Measurements from ENCODE around the gene CPNE2. TPM values are rescaled to one million over a fixed set of nuclear protein-coding genes. Genes with fewer than 3 reads are reported as not detected.

Gene CPNE2
- total RNA-seq, 1 experiment from 2014 or later = 14.5 TPM

DNA sequence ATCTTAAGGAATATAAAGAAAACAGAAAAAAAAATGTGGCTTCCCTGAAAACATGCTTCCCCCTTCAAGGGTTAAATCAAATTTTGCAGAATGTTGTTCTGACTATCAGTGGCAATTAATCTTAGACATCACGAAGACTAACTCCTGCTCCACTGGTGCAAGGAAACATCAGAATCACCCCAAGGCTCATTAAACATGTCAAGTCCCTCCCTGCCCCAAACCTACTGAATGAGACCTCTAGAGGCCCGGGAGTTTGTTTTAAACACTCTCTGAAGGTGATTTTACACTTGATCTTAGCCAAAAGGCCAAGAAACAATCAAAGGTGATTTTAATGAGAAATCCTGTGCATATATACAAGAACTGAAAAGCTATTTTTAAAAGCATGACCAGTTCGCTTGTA is 75.2 kb downstream of the CPNE2 start:
- H2AFZ ChIP-seq (ENCODE audit: low read length) = no peak overlapping the region
- ChIA-PET POLR2A (ENCODE audit: unreplicated experiment) (no interaction called here), CTCF (no interaction called here)
- intact Hi-C loops (cut with micrococcal nuclease) = loop anchor here (5.0 kb wide), 1 partner anchor 220 kb away; no protein-coding TSS in a partner anchor
- H3K9me2 ChIP-seq (replicated peaks; ENCODE audit: low read length) = no peaks in the 10 kb centered on the region
- H3K79me2 ChIP-seq (ENCODE audit: low read length) = no peaks in the 10 kb centered on the region
- TF ChIP-seq, protein P1, sequence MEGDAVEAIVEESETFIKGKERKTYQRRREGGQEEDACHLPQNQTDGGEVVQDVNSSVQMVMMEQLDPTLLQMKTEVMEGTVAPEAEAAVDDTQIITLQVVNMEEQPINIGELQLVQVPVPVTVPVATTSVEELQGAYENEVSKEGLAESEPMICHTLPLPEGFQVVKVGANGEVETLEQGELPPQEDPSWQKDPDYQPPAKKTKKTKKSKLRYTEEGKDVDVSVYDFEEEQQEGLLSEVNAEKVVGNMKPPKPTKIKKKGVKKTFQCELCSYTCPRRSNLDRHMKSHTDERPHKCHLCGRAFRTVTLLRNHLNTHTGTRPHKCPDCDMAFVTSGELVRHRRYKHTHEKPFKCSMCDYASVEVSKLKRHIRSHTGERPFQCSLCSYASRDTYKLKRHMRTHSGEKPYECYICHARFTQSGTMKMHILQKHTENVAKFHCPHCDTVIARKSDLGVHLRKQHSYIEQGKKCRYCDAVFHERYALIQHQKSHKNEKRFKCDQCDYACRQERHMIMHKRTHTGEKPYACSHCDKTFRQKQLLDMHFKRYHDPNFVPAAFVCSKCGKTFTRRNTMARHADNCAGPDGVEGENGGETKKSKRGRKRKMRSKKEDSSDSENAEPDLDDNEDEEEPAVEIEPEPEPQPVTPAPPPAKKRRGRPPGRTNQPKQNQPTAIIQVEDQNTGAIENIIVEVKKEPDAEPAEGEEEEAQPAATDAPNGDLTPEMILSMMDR (conservative IDR thresholded peaks at IDR 0.05; ENCODE audit: low read depth, low read length) = no peak
- no peak for TF ChIP-seq EZH2 (IDR thresholded peaks at IDR 0.05; ENCODE audit: low read length, unreplicated experiment)
- TF ChIP-seq EZH2phosphoT487 (IDR thresholded peaks at IDR 0.05; ENCODE audit: borderline replicate concordance, low read length) = no peak
- H3K4me1 ChIP-seq (ENCODE audit: insufficient read depth, low read length) = no peaks in the 10 kb centered on the region
- no TSS peak for BruUV-seq (replicated peaks)
- DNase-seq (no peak), ATAC-seq (no peak)
- H3K27ac ChIP-seq (ENCODE audit: low read length) = no peak overlapping the region
- no peaks in the 10 kb centered on the region for H3K9me3 ChIP-seq (ENCODE audit: low read length)
- no peak overlapping the region for H3K4me2 ChIP-seq (ENCODE audit: low read length)
- no peaks in the 10 kb centered on the region for H4K20me1 ChIP-seq (ENCODE audit: low read length)
- H3F3A ChIP-seq (ENCODE audit: low read length, unreplicated experiment) = no peaks in the 10 kb centered on the region
- H3K4me3 ChIP-seq (ENCODE audit: low read length) = no peak overlapping the region
- H3K27me3 ChIP-seq (ENCODE audit: low read length) = no peaks in the 10 kb centered on the region
- H3K9ac ChIP-seq (ENCODE audit: low read length) = no peak overlapping the region
- H3K36me3 ChIP-seq (ENCODE audit: low read depth, low read length) = peaks cover 19% of the 10 kb centered on the region

DNA sequence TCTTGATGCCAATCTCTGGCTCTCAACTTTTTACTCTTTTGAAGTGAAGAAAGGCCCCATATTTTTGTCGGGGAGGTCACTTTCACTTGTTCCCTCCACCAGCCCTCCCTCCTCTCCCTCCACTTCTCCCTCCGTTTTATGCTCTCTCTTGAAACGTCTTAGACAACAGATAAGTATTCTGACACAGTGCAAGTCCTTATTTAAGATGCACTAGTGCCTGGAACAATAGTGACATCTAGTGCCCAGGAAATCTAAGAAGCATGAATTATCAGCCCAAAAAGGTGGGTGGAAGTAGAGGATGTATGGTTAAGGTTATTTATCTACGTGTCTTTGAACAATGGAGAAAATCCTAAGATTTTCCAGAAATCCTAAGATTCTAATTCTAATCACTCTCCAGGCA is 75.6 kb downstream of the CPNE2 start:
- Histone ChIP-seq H3K4me1 (ENCODE audit: insufficient read depth, low read length) (no peaks in the 10 kb centered on the region), H3F3A (ENCODE audit: low read length, unreplicated experiment) (no peaks in the 10 kb centered on the region), H4K20me1 (ENCODE audit: low read length) (no peaks in the 10 kb centered on the region), H3K27ac (ENCODE audit: low read length) (no peak overlapping the region), H3K79me2 (ENCODE audit: low read length) (no peaks in the 10 kb centered on the region), H3K36me3 (ENCODE audit: low read depth, low read length) (peaks cover 19% of the 10 kb centered on the region), H2AFZ (ENCODE audit: low read length) (no peak overlapping the region), H3K4me2 (ENCODE audit: low read length) (no peak overlapping the region), H3K9me2 (replicated peaks; ENCODE audit: low read length) (no peaks in the 10 kb centered on the region), H3K27me3 (ENCODE audit: low read length) (no peaks in the 10 kb centered on the region), H3K4me3 (ENCODE audit: low read length) (no peak overlapping the region), H3K9ac (ENCODE audit: low read length) (no peak overlapping the region), H3K9me3 (ENCODE audit: low read length) (no peaks in the 10 kb centered on the region)
- intact Hi-C loops (cut with micrococcal nuclease) = loop anchor here (1.0 to 5.0 kb wide), 2 partner anchors 84 to 221 kb away; no protein-coding TSS in a partner anchor
- ATAC-seq = peak; percentile 63
- TF ChIP-seq, protein P1 (conservative IDR thresholded peaks at IDR 0.05; ENCODE audit: low read depth, low read length) = peak; percentile 71
- TF ChIP-seq EZH2 (IDR thresholded peaks at IDR 0.05; ENCODE audit: low read length, unreplicated experiment) = no peak
- peak; percentile 57 for DNase-seq
- BruUV-seq (replicated peaks) = no TSS peak
- ChIA-PET POLR2A (ENCODE audit: unreplicated experiment) (no interaction called here), CTCF (no interaction called here)

GRCh38 chr16:57169327-57169726 is 76.9 kb downstream of the CPNE2 start:
- H2AFZ ChIP-seq (ENCODE audit: low read length) = no peak overlapping the region
- H3K9me3 ChIP-seq (ENCODE audit: low read length) = no peaks in the 10 kb centered on the region
- no peaks in the 10 kb centered on the region for H3F3A ChIP-seq (ENCODE audit: low read length, unreplicated experiment)
- H3K27me3 ChIP-seq (ENCODE audit: low read length) = no peaks in the 10 kb centered on the region
- ChIA-PET CTCF (no interaction called here), POLR2A (ENCODE audit: unreplicated experiment) (no interaction called here)
- no peaks in the 10 kb centered on the region for H4K20me1 ChIP-seq (ENCODE audit: low read length)
- no peaks in the 10 kb centered on the region for H3K4me1 ChIP-seq (ENCODE audit: insufficient read depth, low read length)
- no peak overlapping the region for H3K4me2 ChIP-seq (ENCODE audit: low read length)
- no peak overlapping the region for H3K9ac ChIP-seq (ENCODE audit: low read length)
- no peak overlapping the region for H3K4me3 ChIP-seq (ENCODE audit: low read length)
- no peaks in the 10 kb centered on the region for H3K79me2 ChIP-seq (ENCODE audit: low read length)
- H3K27ac ChIP-seq (ENCODE audit: low read length) = no peak overlapping the region
- DNase-seq = no peak
- H3K36me3 ChIP-seq (ENCODE audit: low read depth, low read length) = peaks cover 19% of the 10 kb centered on the region
- BruUV-seq (replicated peaks) = no TSS peak
- TF ChIP-seq, protein P1 (conservative IDR thresholded peaks at IDR 0.05; ENCODE audit: low read depth, low read length) = no peak
- TF ChIP-seq EZH2phosphoT487 (IDR thresholded peaks at IDR 0.05; ENCODE audit: borderline replicate concordance, low read length) = no peak
- no peak for TF ChIP-seq EZH2 (IDR thresholded peaks at IDR 0.05; ENCODE audit: low read length, unreplicated experiment)
- intact Hi-C loops (cut with micrococcal nuclease) = loop anchor here (5.0 kb wide), 1 partner anchor 222 kb away; no protein-coding TSS in a partner anchor
- H3K9me2 ChIP-seq (replicated peaks; ENCODE audit: low read length) = no peaks in the 10 kb centered on the region
- no peak for ATAC-seq
